Spleen (tissue), 11 donors: ENCODE measurements around the gene XIRP2. TPM values are rescaled to one million over a fixed set of nuclear protein-coding genes. Genes with fewer than 3 reads are reported as not detected.

ENCODE experiments used
- DNase-seq: peaks from one replicate; pipeline ENCODE4 v3.0.0-alpha.2; 2020
- H3K27ac ChIP-seq, 8 donors: fragments of 200-600 bp; sonication (generic) in 7 of 8; 1 replicate in 4 of 8; 2 replicates in 4 of 8; pipeline versions ENCODE4 v1.5.0 to v1.8.0; 2016 to 2021; ENCODE audit warnings: inconsistent platforms in 4 of 8, mild to moderate bottlenecking in 4 of 8, moderate library complexity in 1 of 8
- H3K27me3 ChIP-seq, 7 donors: fragments of 200-600 bp; sonication (generic) in 6 of 7; replicated peaks in 1 of 7; 1 replicate in 4 of 7; 2 replicates in 3 of 7; pipeline versions ENCODE4 v1.5.0 to v1.8.0; 2016 to 2021; ENCODE audit warnings: inconsistent platforms in 3 of 7, mild to moderate bottlenecking in 1 of 7
- H3K36me3 ChIP-seq, 6 donors: fragments of 200-600 bp; sonication (generic) in 5 of 6; 1 replicate in 4 of 6; 2 replicates in 2 of 6; pipeline versions ENCODE4 v1.5.0 to v1.8.0; 2016 to 2021; ENCODE audit warnings: inconsistent platforms in 2 of 6
- H3K4me1 ChIP-seq, 6 donors: fragments of 200-600 bp; sonication (generic) in 5 of 6; 1 replicate in 3 of 6; 2 replicates in 3 of 6; pipeline versions ENCODE4 v1.5.0 to v1.8.0; 2016 to 2021; ENCODE audit warnings: inconsistent platforms in 3 of 6
- H3K4me3 ChIP-seq, 8 donors: fragments of 200-600 bp; sonication (generic) in 7 of 8; 1 replicate in 4 of 8; 2 replicates in 4 of 8; pipeline versions ENCODE4 v1.5.0 to v1.8.0; 2016 to 2021; ENCODE audit warnings: inconsistent platforms in 4 of 8, mild to moderate bottlenecking in 4 of 8, moderate library complexity in 2 of 8
- H3K9me3 ChIP-seq, 8 donors: fragments of 200-600 bp; sonication (generic) in 7 of 8; 1 replicate in 4 of 8; 2 replicates in 4 of 8; pipeline versions ENCODE4 v1.5.0 to v1.8.0; 2016 to 2021; ENCODE audit warnings: inconsistent platforms in 4 of 8
- CTCF ChIP-seq, 11 experiments: fragments of 200-600 bp in 7 of 11; fragments of 450-650 bp in 4 of 11; sonication (generic) in 4 of 11; IDR thresholded peaks in 8 of 11; conservative IDR thresholded peaks in 3 of 11; 1 replicate in 7 of 11; 2 replicates in 4 of 11; pipeline versions ENCODE4 v1.4.0 to v1.8.0; 2016 to 2021; ENCODE audit warnings: antibody characterized with exemption in 11 of 11, inconsistent platforms in 4 of 11, mild to moderate bottlenecking in 1 of 11
- POLR2A ChIP-seq, 3 donors: fragments of 450-650 bp; IDR thresholded peaks; one replicate each; pipeline ENCODE4 v1.5.1; 2017; ENCODE audit warnings: antibody characterized with exemption in 3 of 3, mild to moderate bottlenecking in 1 of 3
- POLR2AphosphoS5 ChIP-seq, 3 donors: sonication (generic); formaldehyde crosslinking; IDR thresholded peaks; one replicate each; pipeline ENCODE4 v1.5.1; 2017; ENCODE audit warnings: antibody characterized with exemption in 3 of 3
- WGBS, 5 donors: extraction: QIAGEN DNeasy Blood & Tissue Kit in 3 of 5; methylation state at CpG; one replicate each; pipeline versions ENCODE4 v1.1.5 to v1.1.7; 2013 to 2018; 5-methylcytosine and 5-hydroxymethylcytosine counted together
- intact Hi-C: fragments of 100-400 bp; cut with DNase I; formaldehyde crosslinking; loops from one replicate; pipeline ENCODE4 v1.15.0; 2023; ENCODE audit warnings: low total_unique reads
- polyA plus RNA-seq, 3 donors: library from polyadenylated mRNA; stranded (reverse); fragments of 200-250 nt; gene quantifications; one replicate each; pipeline ENCODE4 v1.2.1, GENCODE V29; 2013
- total RNA-seq, 7 donors: library from RNA; depleted of rRNA in 3 of 7; stranded (reverse); fragments of >200 nt in 3 of 7; fragmentation: NEBNext Ultra II Directional in 4 of 7; extraction: Animal tissue kit (Norgen Biotek cat#: 25700) in 4 of 7; gene quantifications; one replicate each; pipeline versions ENCODE4 v1.1.0 to v1.2.1, GENCODE V29; 2016 to 2021
- donor health status: healthy with polysubstance abuse.
- donor health status: DM: no; HTN: no; CAD: no; lungs with moderate emphysema.
- donor health status: DM: no; HTN: no; CAD: no.
- donor health status: Bipolar disorder and iron deficiency.
- donor health status: healthy.
- donor health status: DM: no; HTN: no; CAD: no.
- donor health status: DM: yes; HTN: yes; CAD: no.

XIRP2 gene
- total and polyA plus RNA-seq, 10 donors = 0.10 to 3.2 (median 0.47) TPM

- TF ChIP-seq CTCF (IDR thresholded peaks at IDR 0.05 in 8 of 11, conservative IDR thresholded peaks at IDR 0.05 in 3 of 11) = no peak
- TF ChIP-seq POLR2AphosphoS5 (IDR thresholded peaks at IDR 0.05) = no peak
- TF ChIP-seq POLR2A (IDR thresholded peaks at IDR 0.05) = no peak
- Histone ChIP-seq H3K27me3 (no peaks in the 10 kb centered on the region), H3K4me3 (no peak overlapping the region), H3K9me3 (no peaks in the 10 kb centered on the region), H3K4me1 (no peaks in the 10 kb centered on the region), H3K36me3 (no peaks in the 10 kb centered on the region), H3K27ac (no peak overlapping the region)
- DNase-seq = no peak
- intact Hi-C loops = no loop called here
Observed at GRCh38 chr2:167048829-167049228, 160.5 kb downstream of the XIRP2 start.

- no peaks in the 10 kb centered on the region for H3K4me1 ChIP-seq
- 68 to 83% (median 69%) methylated on average over 3 of the region's 3 CpGs for WGBS, 5 donors
- no peak overlapping the region for H3K4me3 ChIP-seq
- H3K27ac ChIP-seq = no peak overlapping the region
- H3K36me3 ChIP-seq = no peaks in the 10 kb centered on the region
- intact Hi-C loops = no loop called here
- no peaks in the 10 kb centered on the region for H3K27me3 ChIP-seq
- TF ChIP-seq POLR2AphosphoS5 (IDR thresholded peaks at IDR 0.05) = no peak
- no peak for TF ChIP-seq POLR2A (IDR thresholded peaks at IDR 0.05)
- no peak for TF ChIP-seq CTCF (IDR thresholded peaks at IDR 0.05 in 8 of 11, conservative IDR thresholded peaks at IDR 0.05 in 3 of 11)
- no peak for DNase-seq
- H3K9me3 ChIP-seq = no peaks in the 10 kb centered on the region
Observed at GRCh38 chr2:167049659-167050058, 161.4 kb downstream of the XIRP2 start.

- intact Hi-C loops = no loop called here
- Histone ChIP-seq H3K27me3 (no peaks in the 10 kb centered on the region), H3K4me1 (no peaks in the 10 kb centered on the region), H3K9me3 (no peaks in the 10 kb centered on the region), H3K4me3 (no peak overlapping the region), H3K36me3 (no peaks in the 10 kb centered on the region), H3K27ac (no peak overlapping the region)
- no peak for DNase-seq
- TF ChIP-seq CTCF (IDR thresholded peaks at IDR 0.05 in 8 of 11, conservative IDR thresholded peaks at IDR 0.05 in 3 of 11) (no peak), POLR2A (IDR thresholded peaks at IDR 0.05) (no peak), POLR2AphosphoS5 (IDR thresholded peaks at IDR 0.05) (no peak)
- 75 to 93% (median 87%) methylated on average over 1 of the region's 1 CpG for WGBS, 5 donors
Observed at GRCh38 chr2:167052825-167053224, 164.5 kb downstream of the XIRP2 start.

- Histone ChIP-seq H3K9me3 (peaks cover 0 to 6% (median 0%) of the 10 kb centered on the region in 8 donors), H3K36me3 (no peaks in the 10 kb centered on the region), H3K27me3 (no peaks in the 10 kb centered on the region), H3K4me1 (no peaks in the 10 kb centered on the region), H3K27ac (no peak overlapping the region), H3K4me3 (no peak overlapping the region)
- intact Hi-C loops = no loop called here
- 85 to 94% (median 93%) methylated on average over 3 of the region's 3 CpGs for WGBS, 5 donors
- no peak for DNase-seq
- no peak for TF ChIP-seq CTCF (IDR thresholded peaks at IDR 0.05 in 8 of 11, conservative IDR thresholded peaks at IDR 0.05 in 3 of 11)
- no peak for TF ChIP-seq POLR2A (IDR thresholded peaks at IDR 0.05)
- no peak for TF ChIP-seq POLR2AphosphoS5 (IDR thresholded peaks at IDR 0.05)
Observed at GRCh38 chr2:167054881-167055280, 166.6 kb downstream of the XIRP2 start.
